ENCODE results near the gene ALDH16A1.

DNA sequence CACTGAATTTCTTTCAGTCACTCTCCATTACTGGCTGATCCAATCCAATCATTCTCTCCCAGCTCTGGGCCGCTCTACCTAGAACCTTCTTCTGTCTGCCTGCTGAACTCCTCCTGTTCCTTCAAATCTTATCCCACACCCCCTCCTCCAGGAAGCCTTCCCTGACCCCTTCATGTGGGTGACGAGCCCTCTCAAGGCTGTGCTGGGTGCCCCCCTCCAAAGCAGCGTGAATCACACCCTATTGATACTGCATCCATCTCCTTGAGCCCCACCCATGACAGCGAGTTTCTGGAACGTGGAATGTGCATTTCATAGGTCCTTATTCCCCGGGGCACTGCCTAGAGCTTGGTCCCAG is 4.6 kb upstream of the ALDH16A1 start:
- TF ChIP-seq, protein P1, sequence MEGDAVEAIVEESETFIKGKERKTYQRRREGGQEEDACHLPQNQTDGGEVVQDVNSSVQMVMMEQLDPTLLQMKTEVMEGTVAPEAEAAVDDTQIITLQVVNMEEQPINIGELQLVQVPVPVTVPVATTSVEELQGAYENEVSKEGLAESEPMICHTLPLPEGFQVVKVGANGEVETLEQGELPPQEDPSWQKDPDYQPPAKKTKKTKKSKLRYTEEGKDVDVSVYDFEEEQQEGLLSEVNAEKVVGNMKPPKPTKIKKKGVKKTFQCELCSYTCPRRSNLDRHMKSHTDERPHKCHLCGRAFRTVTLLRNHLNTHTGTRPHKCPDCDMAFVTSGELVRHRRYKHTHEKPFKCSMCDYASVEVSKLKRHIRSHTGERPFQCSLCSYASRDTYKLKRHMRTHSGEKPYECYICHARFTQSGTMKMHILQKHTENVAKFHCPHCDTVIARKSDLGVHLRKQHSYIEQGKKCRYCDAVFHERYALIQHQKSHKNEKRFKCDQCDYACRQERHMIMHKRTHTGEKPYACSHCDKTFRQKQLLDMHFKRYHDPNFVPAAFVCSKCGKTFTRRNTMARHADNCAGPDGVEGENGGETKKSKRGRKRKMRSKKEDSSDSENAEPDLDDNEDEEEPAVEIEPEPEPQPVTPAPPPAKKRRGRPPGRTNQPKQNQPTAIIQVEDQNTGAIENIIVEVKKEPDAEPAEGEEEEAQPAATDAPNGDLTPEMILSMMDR (optimal IDR thresholded peaks at IDR 0.05 in 1 of 3, IDR thresholded peaks at IDR 0.05 in 1 of 3, conservative IDR thresholded peaks at IDR 0.05 in 1 of 3; ENCODE audit: extremely low read depth in 1 of 3, insufficient read depth in 2 of 3, low read length in 3 of 3), result no peak
- TF ChIP-seq EZH2 (IDR thresholded peaks at IDR 0.05; ENCODE audit: low read length), result no peak
